GM08714 (cell line): Measurements from ENCODE around the gene PFDN5.
"Not testable (repeated sequence)": the region's sequence is repeated elsewhere in the genome, so short reads cannot be mapped to it uniquely, and the experiment has no call there.

Experiments
- H3K4me3 ChIP-seq: fragments of 200-500 bp; sonication (Bioruptor generic); 2 replicates; pipeline ENCODE4 v1.5.1; 2014; ENCODE audit warnings: mild to moderate bottlenecking, low read length, inconsistent platforms
- ZNF274 ChIP-seq: IDR thresholded peaks from 2 replicates; pipeline ENCODE4 v1.6.1; 2012; ENCODE audit warnings: mild to moderate bottlenecking, low read depth, low read length

The PFDN5 gene

DNA sequence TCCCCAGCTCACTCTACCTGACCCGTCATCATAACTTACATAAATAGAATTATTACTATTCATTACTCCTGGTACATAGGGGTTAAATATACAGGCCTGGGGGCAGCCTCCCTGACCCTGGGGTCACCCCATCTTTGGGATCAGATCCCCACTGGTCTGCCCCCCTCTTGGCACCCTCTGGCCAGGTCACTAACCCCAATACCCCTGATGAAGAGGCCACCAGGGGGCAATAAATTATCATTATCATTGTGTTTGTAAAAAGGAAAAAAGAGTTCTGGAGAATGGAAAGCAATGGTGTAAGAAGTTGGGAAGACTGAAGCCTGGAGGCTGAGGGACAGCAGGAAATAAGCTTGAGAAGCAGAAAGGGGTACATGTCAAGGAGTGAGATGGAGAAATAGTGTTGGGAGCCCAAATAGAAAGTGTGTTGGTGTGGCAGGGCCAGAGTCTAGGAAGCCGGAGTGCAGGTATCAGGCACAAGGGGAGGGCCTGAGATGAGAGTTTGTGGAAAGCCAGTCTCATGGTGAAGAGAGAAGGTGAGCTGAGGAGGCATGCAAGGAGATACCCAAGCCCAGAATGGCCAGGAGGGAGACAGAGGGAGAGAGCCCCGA, 32.2 kb downstream of the PFDN5 start:
- TF ChIP-seq ZNF274 = no peak
- no peak overlapping the region for H3K4me3 ChIP-seq

DNA sequence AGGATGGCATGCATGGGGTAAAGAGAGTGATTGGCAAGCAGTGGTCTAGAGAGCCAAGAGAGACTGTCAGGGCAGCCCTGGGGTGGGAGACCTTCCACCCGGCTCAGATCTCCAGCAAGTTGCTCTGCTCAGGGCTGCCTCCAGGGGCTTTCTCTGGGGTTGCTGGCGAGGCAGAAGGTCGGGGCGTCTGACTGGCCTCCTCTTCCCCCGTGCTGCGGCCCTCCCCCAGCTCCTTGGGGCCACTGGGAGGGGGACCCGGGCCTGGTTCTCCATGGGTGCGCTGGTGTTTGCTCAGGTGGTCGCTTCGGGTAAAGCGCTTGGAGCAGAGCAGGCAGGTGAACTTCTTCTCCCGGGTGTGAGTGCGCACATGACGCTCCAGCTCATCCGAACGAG, 32.7 kb downstream of the PFDN5 start:
- no peak overlapping the region for H3K4me3 ChIP-seq
- no peak for TF ChIP-seq ZNF274

DNA sequence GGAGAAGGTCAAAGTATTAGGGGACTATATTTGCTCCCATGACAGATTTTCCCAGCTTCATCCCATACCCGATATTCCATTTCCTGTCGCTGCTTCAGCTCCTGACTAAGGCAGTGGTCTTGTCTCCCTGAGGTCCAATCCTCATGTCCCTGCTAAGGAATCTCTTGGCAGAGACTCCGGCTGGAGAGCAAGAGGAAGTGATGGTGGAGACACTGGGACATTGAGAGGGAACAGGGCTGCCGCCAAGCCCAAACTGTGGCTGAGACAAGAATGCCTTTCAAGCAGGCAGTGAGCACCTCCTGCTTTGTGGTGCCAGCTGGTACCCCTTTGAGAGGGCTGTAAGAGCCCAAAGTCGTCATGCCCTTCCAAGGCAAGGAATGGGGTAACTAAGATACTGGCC, 35.3 kb downstream of the PFDN5 start:
- no peak for TF ChIP-seq ZNF274
- no peak overlapping the region for H3K4me3 ChIP-seq

DNA sequence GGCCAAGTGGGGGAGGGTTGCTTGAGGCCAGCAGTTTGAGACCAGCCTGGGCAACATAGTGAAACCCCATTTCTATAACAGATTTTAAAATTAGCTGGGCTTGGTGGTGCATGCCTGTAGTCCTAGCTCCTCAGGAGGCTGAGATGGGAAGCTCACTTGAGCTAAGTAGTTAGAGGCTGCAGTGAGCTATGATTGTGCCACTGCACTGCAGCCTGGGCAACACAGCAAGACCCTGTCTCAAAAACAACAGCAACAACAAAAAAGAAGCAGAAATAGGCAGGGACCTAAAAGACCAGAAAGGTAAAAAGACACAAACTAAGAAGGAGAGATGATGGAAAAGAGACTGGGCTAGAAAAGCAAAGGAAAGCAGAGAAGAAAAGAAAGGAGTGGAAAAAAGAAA, 37.0 kb downstream of the PFDN5 start:
- H3K4me3 ChIP-seq = not testable (repeated sequence)

DNA sequence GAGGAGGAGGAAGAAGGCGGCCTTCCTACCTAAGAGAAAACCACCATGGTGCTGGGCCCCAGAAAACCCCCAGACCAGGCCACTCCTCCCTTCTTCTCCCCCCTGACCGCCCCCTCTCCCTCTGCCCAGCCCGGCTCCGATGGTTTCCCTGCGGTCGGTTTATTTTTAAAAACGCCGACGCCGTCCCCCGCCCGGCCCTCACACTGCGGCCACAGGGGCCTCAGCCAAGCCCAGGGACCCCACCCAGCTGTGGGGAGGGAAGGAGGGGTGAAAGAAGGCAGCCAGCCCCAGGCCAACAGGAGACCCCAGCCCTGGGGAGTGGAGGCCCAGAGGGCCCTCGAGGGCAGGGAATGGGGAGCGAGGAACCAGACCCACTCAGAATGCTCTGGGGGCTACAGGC, 37.4 kb downstream of the PFDN5 start:
- no peak for TF ChIP-seq ZNF274
- no peak overlapping the region for H3K4me3 ChIP-seq

DNA sequence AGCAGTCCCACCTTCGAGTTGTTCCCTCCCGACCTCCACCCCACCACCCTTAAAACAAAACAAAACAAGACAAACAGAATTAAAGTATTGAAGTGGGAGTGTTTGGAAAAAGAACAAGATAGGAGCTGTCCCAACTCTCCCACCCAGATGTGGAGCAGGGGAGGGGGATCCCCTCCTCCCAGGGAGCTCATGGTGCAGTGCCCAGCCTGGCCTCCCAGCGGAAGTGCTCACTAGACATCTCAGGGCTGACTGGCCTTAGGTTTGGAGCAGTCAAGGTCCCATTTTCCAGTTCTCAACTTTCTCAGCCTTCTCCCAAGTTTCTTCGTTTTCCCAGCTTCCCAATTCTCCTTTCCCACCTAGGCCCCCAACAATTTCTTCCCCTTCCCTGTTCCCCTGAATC, 37.9 kb downstream of the PFDN5 start:
- no peak for TF ChIP-seq ZNF274
- H3K4me3 ChIP-seq = no peak overlapping the region

DNA sequence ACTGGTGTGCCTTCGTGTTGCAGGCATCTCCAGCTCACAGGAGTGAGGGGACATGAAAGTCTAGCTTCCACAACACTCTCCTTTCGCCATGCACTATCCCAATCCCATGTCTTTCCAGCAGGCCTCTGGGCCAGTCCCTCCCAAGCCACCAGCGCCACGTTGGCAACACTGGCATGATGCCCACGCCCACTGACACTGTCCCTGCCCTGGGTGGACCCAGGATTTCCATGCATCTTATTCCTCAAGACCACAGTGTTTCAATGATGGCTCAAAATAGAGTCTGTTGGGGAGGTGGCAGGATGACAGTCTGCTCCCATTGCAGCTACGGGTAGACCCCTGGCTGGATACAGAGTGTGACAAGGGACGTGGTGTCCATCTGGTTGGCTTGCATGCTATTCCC, 38.5 kb downstream of the PFDN5 start:
- no peak overlapping the region for H3K4me3 ChIP-seq
- TF ChIP-seq ZNF274 = no peak

DNA sequence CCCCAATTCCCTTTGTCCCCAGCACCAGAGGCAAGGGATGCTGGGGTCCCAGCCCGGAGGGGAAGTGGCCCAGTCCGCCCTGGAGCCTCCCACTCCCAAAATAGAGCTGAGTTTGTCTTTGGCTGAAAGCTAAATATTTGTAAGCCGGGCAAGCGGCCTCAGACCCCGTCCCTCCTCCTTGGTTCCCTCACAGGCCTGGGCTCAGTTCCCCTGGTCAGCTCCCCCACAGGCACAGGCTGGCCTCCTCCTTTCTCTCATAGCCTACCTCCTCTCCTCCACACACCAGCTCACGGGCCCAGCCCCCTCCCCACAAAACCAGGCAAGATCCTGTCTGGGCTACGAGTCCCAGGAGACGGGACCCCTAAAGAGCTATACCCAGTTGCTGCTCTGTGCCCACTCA, 39.5 kb downstream of the PFDN5 start:
- H3K4me3 ChIP-seq = no peak overlapping the region
- no peak for TF ChIP-seq ZNF274

DNA sequence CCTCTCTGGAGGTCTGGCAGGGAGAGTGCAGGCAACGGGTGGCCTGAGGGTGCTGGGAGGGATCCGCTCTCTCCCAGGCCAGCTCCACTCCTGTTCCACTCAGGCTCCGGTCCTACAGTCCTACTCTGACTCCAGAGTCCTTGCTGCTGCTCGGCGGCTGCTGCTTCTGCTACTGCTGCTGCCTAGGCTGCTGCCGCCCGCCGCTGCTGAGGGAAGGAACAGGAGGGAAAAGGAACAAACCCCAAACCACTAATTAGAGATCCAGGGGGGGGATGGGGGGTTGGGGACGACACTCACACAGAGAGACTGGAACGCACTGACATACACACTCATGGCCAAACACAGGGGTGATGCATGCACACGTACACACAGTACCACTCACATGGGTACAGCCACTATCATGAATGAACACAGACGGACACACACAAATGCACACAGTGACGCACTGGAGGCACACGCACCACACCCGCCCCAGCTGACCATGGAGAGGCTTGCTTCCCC, 40.9 kb downstream of the PFDN5 start, which contains the start of gene SP7:
SP7 (minus strand) TSS at position 174 of the 501 bp plus-strand sequence. CDS start 708 bp downstream, outside the sequence.
- no peak for TF ChIP-seq ZNF274
- H3K4me3 ChIP-seq = no peak within 1 kb of the TSS

DNA sequence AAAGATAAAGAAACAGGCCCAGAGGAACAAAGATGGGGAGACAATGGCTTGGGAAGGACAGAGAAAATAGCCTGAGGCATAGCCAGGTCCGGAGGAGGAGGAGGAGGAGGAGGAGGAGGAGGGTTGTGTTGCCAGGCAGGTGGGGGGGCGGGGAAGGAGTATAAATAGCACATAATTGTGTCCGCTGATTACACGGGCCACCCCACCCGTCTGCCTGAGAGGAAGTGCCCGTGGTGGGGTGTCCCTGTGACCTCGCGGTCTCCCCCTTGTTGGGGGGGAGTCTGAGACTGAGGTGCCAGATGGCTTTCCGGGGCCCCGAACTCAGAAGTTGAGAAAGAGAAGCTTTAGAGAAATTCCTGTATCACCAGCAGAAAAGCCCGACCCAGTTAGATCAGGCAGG, 42.7 kb downstream of the PFDN5 start:
- TF ChIP-seq ZNF274 = no peak
- no peak overlapping the region for H3K4me3 ChIP-seq

DNA sequence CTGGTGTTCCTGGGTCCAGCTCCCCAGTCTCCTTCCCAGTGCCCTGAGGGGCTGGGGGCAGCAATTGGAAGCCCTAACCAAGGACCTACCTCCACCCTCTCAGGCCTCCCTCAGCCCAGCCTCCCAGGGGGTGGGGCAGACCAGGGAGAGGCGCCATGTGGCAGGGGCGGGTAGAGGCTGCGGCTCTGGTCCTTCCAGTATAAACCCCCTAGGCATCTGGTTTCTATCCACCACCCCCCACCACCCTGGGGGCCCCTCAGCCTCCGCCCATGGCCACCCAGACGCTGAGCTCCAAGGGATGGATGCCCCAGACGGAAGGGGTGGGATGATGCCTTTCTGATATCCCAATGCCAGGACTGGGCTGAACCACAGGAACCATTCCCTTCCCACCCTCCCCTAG, 43.6 kb downstream of the PFDN5 start:
- no peak for TF ChIP-seq ZNF274
- H3K4me3 ChIP-seq = no peak overlapping the region

DNA sequence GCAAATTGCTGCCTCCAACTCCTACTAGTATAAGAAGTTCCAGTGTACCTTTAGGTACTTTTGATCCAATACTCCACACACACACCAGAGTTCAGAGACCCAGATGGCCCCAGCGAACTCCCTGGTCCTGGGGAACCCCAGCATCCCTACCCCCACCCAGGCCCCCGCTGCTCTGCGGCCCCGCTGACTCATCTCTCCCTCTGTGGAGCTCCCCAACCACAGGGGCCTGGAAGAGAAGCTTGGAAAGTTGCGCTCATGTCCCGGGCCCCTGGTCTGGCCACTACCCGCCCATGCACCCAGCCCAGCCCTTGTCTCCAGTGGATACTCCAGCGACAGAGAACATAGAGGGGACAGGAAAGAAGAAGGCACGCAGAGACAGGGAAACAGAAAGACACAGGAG, 45.1 kb downstream of the PFDN5 start:
- no peak overlapping the region for H3K4me3 ChIP-seq
- no peak for TF ChIP-seq ZNF274

DNA sequence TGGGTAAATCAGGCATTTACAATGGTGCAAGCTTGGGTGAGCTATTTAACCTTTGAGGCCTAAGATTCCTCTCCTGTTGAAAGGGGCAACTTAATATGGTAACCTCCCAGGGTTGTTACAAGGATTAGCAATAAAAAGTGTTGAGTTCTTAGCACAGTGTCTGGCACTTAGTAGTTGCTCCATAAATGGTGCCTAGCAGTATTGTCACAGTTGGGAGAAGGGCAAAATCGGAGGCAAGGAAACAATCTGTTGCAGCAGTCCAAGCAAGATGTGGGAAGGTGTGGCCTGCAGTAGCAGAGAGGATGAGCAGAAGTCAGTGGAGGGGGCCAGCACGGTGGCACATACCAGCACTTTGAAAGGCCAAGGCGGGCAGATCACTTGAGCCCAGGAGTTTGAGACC, 48.1 kb downstream of the PFDN5 start:
- TF ChIP-seq ZNF274 = no peak
- H3K4me3 ChIP-seq = no peak overlapping the region

DNA sequence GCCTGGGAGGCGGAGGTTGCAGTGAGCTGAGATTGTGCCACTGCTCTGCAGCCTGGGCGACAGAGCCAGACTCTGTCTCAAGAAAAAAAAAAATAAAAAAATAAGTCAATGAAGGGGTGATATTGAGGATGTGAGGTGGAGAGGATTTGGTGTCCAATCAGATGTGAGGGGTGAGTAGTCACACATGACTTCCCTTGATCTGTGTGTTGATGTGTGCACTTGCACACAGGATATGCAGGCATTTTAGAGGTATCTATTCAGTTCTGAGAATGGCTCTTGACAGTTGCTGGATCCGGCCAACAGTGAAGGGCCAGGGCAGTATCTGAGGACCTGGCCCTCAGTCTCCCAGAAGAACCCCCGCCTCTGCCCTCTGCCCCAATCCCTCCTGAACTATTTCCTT, 48.6 kb downstream of the PFDN5 start:
- no peak for TF ChIP-seq ZNF274
- no peak overlapping the region for H3K4me3 ChIP-seq

DNA sequence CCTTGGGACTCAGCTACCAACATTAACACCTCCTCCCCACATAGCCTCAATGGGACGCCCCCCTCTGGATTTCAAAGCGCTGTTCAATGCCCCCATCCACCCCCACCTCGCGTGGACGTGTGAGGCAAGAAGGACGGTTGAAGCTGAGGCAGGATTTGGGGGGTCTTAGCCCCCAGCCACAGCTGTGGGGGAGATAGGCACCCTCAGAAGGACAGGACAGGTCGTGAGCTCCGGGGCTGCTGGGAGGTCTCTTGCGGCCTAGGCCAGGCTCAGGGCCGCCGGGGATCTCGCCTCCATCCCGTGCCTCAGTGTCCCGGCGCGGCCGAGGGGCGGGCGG, 49.1 kb downstream of the PFDN5 start:
- no peak for TF ChIP-seq ZNF274
- peak overlapping the region; percentile 22; the same call in 1 of the 2 replicates for H3K4me3 ChIP-seq

DNA sequence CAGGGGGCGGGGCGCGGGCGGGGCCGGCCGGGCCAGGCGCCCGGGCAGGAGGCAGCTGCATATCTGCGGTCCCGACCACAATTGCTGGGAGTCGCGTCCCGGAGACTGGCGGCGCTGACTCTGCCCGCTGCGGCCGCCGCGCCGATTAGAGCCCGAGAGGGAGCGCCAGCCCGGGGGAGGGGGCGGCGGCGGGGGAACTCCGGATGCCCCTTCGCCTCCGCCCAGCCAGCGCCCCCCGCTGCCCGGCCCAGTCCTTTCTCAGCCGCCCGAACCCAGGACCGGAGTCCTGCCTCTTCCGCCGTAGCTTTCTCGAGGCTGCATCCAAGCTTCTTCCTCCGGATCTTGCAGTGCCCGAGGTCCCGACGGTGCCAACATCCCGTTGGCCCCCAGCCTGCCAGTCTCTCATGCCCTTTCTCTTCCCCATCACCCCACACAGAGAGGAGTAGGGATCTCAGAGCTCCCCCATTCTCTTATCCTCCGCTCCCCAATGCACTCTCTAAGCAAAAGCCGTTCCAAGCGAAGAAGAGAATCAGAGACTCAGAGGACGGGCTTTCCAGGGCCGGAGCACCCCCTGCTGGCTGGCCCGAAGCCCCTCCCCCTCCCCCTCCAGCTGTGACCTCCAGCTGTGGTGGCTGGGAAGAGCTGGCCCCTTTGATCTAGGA, 49.6 kb downstream of the PFDN5 start:
- H3K4me3 ChIP-seq = peak overlapping the region; percentile 40; the same call in 1 of the 2 replicates
- no peak for TF ChIP-seq ZNF274
